NCI-H345 (cell line): ENCODE results near the gene NPEPL1.

Experiments
- DNase-seq: peaks from one replicate; lab custom pipeline; 2025; lab: John Stamatoyannopoulos, UW

NPEPL1 gene

GRCh38 chr20:58684291-58684690, 8.3 kb upstream of the NPEPL1 start:
- DNase-seq = no peak

- no peak for DNase-seq
These were observed 6.6 kb upstream of the NPEPL1 start for GRCh38 chr20:58685988-58686387.

DNA sequence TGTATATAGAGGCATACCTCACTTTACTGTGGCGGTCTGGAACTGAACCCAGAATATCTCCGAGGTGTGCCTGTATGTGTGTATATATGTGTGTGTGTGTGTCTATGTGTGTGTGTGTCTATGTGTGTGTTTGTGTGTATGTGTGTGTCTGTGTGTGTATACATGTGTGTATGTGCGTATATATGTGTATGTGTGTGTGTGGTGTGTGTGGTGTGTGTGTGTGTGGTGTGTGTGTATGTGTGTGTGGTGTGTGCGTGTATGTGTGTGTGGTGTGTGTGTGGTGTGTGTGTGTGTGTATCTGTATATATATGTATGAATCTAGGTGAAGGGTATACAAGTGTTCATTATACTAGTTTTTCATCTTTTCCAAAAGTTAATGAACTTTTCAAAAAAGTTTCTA, 4.2 kb upstream of the NPEPL1 start:
- DNase-seq = no peak

- no peak for DNase-seq
These were observed 3.8 kb upstream of the NPEPL1 start for GRCh38 chr20:58688840-58689239.

DNA sequence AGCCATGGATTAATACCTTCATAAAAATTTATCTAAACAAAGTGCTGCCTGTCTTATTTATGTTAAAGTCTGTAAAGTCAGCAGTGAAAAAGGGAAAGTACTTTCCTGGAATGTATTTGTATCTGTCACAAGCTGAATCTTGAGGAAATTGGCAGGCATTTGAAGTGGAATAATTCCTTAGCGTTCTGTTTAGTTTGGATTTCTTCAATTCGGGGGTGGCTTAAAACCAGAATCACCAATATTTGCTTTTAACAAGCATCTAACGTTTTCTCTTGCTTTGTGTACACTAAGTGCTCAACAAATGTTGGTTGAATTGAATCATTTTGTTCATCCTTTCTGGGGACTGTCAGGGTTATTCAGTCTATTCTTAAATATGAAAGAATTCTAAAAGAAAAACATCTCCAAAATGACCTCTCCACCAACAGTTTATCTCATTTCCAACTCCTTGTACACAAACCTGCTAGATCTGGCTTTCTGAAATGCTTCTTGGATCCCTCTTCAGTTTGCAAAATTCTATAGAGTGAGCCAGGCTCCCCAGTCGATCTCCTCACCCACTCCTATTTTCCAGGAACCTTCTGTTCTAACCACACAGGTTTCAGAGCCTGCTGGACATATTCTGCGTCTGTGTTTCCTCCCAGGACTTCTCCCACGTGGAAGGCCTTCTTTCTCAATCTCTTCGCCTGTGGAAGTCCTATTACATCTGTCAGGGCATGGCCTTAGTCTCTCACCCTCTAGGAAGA, 2.0 kb upstream of the NPEPL1 start:
- no peak for DNase-seq

DNA sequence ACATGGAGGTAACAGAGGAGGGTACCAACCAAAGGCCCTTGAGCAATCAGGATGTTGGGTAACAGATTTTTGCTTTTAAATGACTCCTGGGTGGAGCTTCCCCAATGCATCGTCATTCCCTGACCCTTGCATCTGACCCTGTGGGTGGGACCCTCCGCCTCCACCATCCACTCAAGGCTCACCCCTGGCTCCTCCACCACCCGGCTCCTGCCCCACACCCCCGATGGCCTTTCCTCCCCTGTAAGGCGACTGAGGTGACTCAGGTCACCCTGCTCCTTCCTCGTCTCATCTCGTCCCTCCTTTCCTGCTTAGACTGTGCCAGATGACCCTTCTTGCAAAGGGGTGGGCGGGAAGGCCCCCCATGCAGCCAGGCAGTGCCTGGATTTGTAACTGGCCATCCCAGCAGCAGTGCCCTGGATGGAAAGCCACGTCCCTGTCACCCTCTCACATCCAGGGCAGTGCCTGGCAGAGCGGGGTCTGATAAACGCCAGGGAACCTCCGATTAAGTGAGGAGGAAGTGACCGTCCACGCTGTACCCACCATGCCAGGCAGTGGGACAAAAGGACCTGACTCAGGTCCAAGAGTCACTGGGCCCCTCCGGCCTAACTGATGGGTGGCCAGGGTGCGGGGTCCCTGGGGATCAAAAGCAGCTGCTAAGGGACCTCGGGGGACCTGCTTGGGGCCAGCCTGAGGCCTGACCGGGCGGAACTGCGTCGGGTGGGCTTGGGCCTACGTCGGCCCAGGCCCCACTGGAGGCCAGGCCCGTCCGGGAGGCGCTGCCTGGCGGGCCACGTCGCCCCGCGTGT, 624 bp upstream of the NPEPL1 start:
- DNase-seq = no peak

- DNase-seq = no peak
These were observed 816 bp downstream of the NPEPL1 start for GRCh38 chr20:58693226-58694006.

GRCh38 chr20:58694241-58695083, 1.9 kb downstream of the NPEPL1 start:
- DNase-seq = no peak

DNA sequence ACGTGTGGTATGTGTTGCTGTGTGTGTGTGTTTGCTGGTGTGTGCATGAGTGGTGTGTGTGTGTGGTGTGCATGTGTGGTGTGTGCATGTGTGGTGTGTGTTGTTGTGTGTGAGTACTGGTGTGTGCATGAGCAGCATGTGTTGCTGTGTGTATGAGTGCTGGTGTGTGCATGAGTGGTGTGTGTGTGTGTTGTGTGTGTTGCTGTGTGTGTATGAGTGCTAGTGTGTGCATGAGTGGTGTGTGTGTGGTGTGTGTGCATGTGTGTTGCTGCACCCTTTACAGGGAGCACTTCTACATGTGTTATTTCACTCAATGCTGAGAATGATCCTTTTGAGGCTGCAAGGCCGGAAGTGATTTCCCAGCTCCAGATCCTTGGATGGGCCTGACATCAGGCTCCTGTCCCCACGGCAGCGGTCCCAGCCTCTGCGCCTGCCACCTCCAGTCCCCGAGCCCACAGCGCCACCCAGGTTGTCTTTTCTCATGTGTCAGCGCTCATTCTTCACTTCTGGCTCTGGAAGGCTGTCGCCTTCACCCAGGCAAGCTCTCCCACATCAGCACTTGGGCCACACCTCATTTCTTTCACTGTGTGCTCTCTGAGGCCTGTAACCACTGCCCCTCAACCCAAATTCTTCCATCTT, 2.6 kb downstream of the NPEPL1 start:
- no peak for DNase-seq

DNA sequence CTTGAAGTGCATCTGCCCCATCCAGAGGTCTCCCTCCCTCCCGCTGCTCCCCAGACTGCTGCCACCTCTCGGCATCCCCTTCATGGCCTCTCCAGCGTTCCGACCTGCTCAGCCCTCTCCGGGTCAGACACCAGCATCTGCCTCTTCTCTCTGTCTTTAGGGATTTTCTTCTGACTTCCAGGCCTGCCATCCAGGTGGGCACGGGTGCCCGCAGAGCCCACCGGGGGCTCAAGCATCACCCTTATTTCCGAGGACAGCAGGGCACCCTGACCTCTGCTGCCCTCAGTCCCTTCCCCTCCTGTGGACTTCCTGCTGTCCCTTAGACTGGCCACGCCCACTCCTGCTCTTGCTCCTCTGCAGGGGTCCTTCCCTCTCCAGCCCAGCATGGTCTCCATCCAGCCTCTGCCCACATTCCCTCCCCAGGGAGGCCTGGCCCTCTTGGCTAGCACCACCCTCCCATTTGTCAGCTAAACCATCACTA, 3.3 kb downstream of the NPEPL1 start:
- DNase-seq = no peak

- no peak for DNase-seq
These were observed 3.9 kb downstream of the NPEPL1 start for GRCh38 chr20:58696411-58696961.

GRCh38 chr20:58697201-58697866, 4.7 kb downstream of the NPEPL1 start:
- DNase-seq = no peak

- DNase-seq = no peak
These were observed 5.5 kb downstream of the NPEPL1 start for GRCh38 chr20:58697867-58698703.

- DNase-seq = no peak
These were observed 6.4 kb downstream of the NPEPL1 start for GRCh38 chr20:58698741-58699622.

DNA sequence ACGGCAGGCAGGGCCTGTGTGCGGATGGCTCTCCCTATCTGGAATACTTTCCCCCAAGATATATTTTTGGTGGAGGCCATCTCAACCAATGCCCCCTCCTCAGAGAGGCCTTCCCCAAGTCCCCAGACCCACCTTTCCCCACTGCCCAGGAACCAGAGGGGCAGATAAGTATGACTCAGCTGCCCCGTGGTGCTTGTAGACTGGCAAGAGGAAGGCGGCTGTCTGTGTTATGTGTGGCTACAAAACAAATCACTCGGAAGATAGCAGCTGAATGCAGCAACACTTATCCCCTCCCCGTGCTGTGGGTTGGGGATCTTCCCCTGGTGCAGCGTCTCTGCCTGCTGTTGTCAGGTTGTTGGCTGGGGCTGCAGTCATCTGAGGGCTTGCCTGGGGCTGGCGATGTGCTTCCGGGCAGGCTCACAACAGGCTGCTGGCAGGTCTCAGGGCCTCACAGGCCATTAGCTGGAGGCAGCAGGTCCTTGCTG, 7.1 kb downstream of the NPEPL1 start:
- DNase-seq = no peak

GRCh38 chr20:58700121-58700821, 7.7 kb downstream of the NPEPL1 start:
- DNase-seq = no peak

- no peak for DNase-seq
These were observed 8.2 kb downstream of the NPEPL1 start for GRCh38 chr20:58700823-58701222.
